Suprapubic skin (tissue), 4 donors: ENCODE data around the gene RBM15.

ENCODE experiments used
- CTCF ChIP-seq, 2 donors: fragments of 200-600 bp in 1 of 2; fragments of 450-650 bp in 1 of 2; sonication (generic) in 1 of 2; IDR thresholded peaks; one replicate each; pipeline ENCODE4 v1.5.1; 2016 to 2019; ENCODE audit warnings: antibody characterized with exemption in 2 of 2, mild to moderate bottlenecking in 1 of 2, moderate library complexity in 1 of 2
- EP300 ChIP-seq: sonication (generic); formaldehyde crosslinking; IDR thresholded peaks from one replicate; pipeline ENCODE4 v1.6.1; 2017; ENCODE audit warnings: antibody characterized with exemption
- POLR2A ChIP-seq, 2 donors: fragments of 450-650 bp; IDR thresholded peaks; one replicate each; pipeline ENCODE4 v1.6.1; 2017; ENCODE audit warnings: antibody characterized with exemption in 2 of 2, mild to moderate bottlenecking in 2 of 2, moderate library complexity in 2 of 2
- POLR2AphosphoS5 ChIP-seq, 3 donors: sonication (generic); formaldehyde crosslinking; IDR thresholded peaks; one replicate each; pipeline ENCODE4 v1.6.1; 2017; ENCODE audit warnings: antibody characterized with exemption in 3 of 3

GRCh38 chr1:110364221-110364620 lies 25.0 kb downstream of the RBM15 start:
- no peak for TF ChIP-seq CTCF (IDR thresholded peaks at IDR 0.05)
- no peak for TF ChIP-seq POLR2A (IDR thresholded peaks at IDR 0.05)
- no peak for TF ChIP-seq POLR2AphosphoS5 (IDR thresholded peaks at IDR 0.05)
- no peak for TF ChIP-seq EP300
